ENCODE data around the gene CBX7.

CBX7 gene

DNA sequence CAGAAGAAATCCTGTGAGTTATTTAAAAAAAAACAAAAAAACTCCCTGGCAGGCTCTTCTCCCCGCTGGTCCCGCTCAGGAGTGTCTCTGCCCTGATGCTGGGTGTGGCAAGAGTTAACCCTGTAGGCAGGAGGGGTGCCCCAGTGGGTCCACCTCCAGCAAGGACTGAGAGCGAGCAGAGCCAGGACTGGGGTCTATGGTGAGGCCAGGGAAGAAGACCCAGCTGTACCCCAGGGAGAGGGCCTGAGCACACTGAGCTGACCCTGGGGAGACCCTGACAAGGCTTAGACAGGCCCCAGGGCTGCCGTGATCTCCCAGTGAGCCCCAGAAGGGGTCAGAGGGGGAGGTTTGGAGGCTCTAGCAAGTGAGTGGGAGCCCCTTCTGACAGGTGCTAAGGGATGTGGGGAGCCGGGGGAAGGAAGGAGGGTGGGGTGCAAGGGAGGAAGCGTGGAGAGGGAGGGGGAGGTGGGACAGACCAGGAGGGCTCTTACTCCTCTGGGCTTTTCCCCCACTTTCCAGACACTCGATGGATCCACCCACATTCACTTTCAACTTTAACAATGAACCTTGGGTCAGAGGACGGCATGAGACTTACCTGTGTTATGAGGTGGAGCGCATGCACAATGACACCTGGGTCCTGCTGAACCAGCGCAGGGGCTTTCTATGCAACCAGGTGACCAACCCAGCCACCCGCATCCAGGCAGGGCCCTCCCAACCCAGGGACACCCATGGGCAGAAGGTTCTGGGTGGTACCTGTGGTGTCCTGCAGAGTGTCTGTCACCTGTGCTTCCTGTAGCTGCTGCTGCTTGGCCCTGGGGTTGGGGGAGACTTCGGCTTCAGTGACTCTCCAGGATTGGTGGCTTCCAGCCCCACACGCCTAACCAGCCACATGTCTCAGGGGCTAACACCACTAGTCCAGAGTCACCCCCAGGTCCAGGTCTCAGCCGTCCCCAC, 69.0 kb downstream of the CBX7 start:
- DNase-seq (ENCODE audit: low read depth), result no peak
- H3K4me3 ChIP-seq (ENCODE audit: low read length), result no peak overlapping the region
- TF ChIP-seq, protein P1, sequence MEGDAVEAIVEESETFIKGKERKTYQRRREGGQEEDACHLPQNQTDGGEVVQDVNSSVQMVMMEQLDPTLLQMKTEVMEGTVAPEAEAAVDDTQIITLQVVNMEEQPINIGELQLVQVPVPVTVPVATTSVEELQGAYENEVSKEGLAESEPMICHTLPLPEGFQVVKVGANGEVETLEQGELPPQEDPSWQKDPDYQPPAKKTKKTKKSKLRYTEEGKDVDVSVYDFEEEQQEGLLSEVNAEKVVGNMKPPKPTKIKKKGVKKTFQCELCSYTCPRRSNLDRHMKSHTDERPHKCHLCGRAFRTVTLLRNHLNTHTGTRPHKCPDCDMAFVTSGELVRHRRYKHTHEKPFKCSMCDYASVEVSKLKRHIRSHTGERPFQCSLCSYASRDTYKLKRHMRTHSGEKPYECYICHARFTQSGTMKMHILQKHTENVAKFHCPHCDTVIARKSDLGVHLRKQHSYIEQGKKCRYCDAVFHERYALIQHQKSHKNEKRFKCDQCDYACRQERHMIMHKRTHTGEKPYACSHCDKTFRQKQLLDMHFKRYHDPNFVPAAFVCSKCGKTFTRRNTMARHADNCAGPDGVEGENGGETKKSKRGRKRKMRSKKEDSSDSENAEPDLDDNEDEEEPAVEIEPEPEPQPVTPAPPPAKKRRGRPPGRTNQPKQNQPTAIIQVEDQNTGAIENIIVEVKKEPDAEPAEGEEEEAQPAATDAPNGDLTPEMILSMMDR (conservative IDR thresholded peaks at IDR 0.05; ENCODE audit: low read depth, low read length), result no peak

DNA sequence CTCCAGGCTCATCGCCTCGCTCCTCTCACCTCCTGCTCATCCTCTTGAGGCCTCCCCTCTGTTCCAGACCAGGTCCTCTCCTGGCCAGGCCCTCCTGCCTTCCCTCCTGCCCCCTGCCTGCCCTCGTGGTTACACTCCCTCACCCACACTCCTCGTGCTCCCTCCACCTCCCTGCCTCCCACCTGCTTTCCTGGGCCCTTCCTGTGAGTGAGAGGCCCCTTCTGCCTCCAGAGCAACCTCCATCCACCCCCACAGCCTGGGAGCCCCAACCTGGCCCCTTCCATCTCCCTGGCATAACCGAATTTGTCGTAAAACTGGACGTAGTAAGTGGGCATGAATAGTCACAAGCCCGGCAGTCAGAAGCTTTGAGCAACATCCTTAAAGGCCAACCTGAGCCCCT, 70.9 kb downstream of the CBX7 start:
- TF ChIP-seq, protein P1 (conservative IDR thresholded peaks at IDR 0.05; ENCODE audit: low read depth, low read length), result no peak
- H3K4me3 ChIP-seq (ENCODE audit: low read length), result no peak overlapping the region
- no peak for DNase-seq (ENCODE audit: low read depth)

DNA sequence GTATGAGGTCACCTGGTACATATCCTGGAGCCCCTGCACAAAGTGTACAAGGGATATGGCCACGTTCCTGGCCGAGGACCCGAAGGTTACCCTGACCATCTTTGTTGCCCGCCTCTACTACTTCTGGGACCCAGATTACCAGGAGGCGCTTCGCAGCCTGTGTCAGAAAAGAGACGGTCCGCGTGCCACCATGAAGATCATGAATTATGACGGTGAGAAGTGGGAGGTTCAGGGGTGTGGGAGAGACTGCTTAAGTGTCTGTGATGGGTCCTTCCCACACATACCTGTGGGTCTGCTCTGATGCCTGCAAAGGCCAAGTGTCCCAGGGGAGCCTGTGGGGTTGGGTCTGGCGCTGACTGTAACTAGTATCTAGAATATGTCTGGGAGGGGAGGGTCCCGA, 71.5 kb downstream of the CBX7 start:
- TF ChIP-seq, protein P1 (conservative IDR thresholded peaks at IDR 0.05; ENCODE audit: low read depth, low read length), result no peak
- DNase-seq (ENCODE audit: low read depth), result no peak

More for the DNA sequence above, 71.5 kb downstream of the CBX7 start:
- no peak overlapping the region for H3K4me3 ChIP-seq (ENCODE audit: low read length)
